Measurements from ENCODE around the gene BTF3L4.
A peak's percentile ranks its signal among the peaks of the same experiment; 100 is the strongest.
"Not testable (repeated sequence)": the region's sequence is repeated elsewhere in the genome, so short reads cannot be mapped to it uniquely, and the experiment has no call there.

Gene BTF3L4

GRCh38 chr1:52056163-52056936 lies at the start of gene BTF3L4:
Gene BTF3L4, plus strand, starts transcription at chr1:52056295. Its CDS starts 3,553 bp downstream, at chr1:52059848.
- peak; percentile 94 to 96 for DNase-seq

- no peak for DNase-seq
Observed at GRCh38 chr1:52007215-52008002, 48.7 kb upstream of the BTF3L4 start.

- DNase-seq: no peak
Observed at GRCh38 chr1:52008071-52008809, 47.9 kb upstream of the BTF3L4 start.

- DNase-seq: no peak
Observed at GRCh38 chr1:52022133-52022532, 34.0 kb upstream of the BTF3L4 start.

- no peak for DNase-seq
Observed at GRCh38 chr1:52026278-52026677, 29.8 kb upstream of the BTF3L4 start.

- no peak for DNase-seq
Observed at GRCh38 chr1:52028328-52028727, 27.8 kb upstream of the BTF3L4 start.

GRCh38 chr1:52028839-52029238 lies 27.3 kb upstream of the BTF3L4 start:
- not testable (repeated sequence) for DNase-seq

GRCh38 chr1:52032124-52032784 lies 23.8 kb upstream of the BTF3L4 start:
- DNase-seq: no peak

GRCh38 chr1:52032785-52033131 lies 23.3 kb upstream of the BTF3L4 start:
- DNase-seq: peak in 1 of 2 experiments; percentile 25

GRCh38 chr1:52033190-52034049 lies 22.7 kb upstream of the BTF3L4 start, which contains the start of gene KTI12:
Gene KTI12, minus strand, starts transcription at chr1:52033810. Its CDS starts 49 bp downstream, at chr1:52033761.
- peak; percentile 83 to 87 for DNase-seq

GRCh38 chr1:52034050-52034384 lies 22.1 kb upstream of the BTF3L4 start:
- DNase-seq: no peak

- no peak for DNase-seq
Observed at GRCh38 chr1:52037402-52037814, 18.7 kb upstream of the BTF3L4 start.

- DNase-seq: no peak
Observed at GRCh38 chr1:52037909-52038308, 18.2 kb upstream of the BTF3L4 start.

GRCh38 chr1:52041551-52042185 lies 14.4 kb upstream of the BTF3L4 start:
- no peak for DNase-seq

GRCh38 chr1:52045236-52045635 lies 10.9 kb upstream of the BTF3L4 start:
- DNase-seq: no peak

- DNase-seq: not testable (repeated sequence)
Observed at GRCh38 chr1:52045666-52046195, 10.4 kb upstream of the BTF3L4 start.

GRCh38 chr1:52049337-52049736 lies 6.8 kb upstream of the BTF3L4 start:
- DNase-seq: not testable (repeated sequence)

- DNase-seq: no peak
Observed at GRCh38 chr1:52053862-52054261, 2.2 kb upstream of the BTF3L4 start.

- DNase-seq: no peak
Observed at GRCh38 chr1:52054496-52055065, 1.5 kb upstream of the BTF3L4 start.

GRCh38 chr1:52055066-52055865 lies 829 bp upstream of the BTF3L4 start, which contains the start of gene TXNDC12:
Gene TXNDC12, minus strand, starts transcription at chr1:52055191. Its CDS starts 95 bp downstream, at chr1:52055096.
- DNase-seq: peak; percentile 72 to 81

Data from activated CD4-positive, alpha-beta T cell treated with anti-CD3 and anti-CD28 coated beads, Interleukin-2, amount 50 U/mL, for 48 hours (primary cell).